K562 (cell line): ENCODE data around the gene PLSCR3. TPM values are rescaled to one million over a fixed set of nuclear protein-coding genes. Genes with fewer than 3 reads are reported as not detected.

Experiments used
- ARHGAP35 ChIP-seq: fragments of 450-650 bp; IDR thresholded peaks from 2 replicates; pipeline ENCODE4 v1.6.1; 2018; ENCODE audit not compliant: partially characterized antibody
- CTCFL ChIP-seq: IDR thresholded peaks from 2 replicates; pipeline ENCODE4 v1.6.1; 2011; ENCODE audit warnings: borderline replicate concordance, low read depth, mild to moderate bottlenecking, moderate library complexity, low read length; ENCODE audit not compliant: insufficient read depth, poor library complexity, severe bottlenecking
- CUX1 ChIP-seq: fragments of 200-800 bp; sonication (Bioruptor generic); IDR thresholded peaks from 2 replicates; pipeline ENCODE4 v1.6.1; 2016; ENCODE audit warnings: missing genetic modification characterization, missing compliant biosample characterization
- ETS1 ChIP-seq: conservative IDR thresholded peaks from 2 replicates; pipeline ENCODE4 v1.6.1; 2011; ENCODE audit warnings: low read depth, mild to moderate bottlenecking, low read length; ENCODE audit not compliant: control insufficient read depth
- FOS ChIP-seq: IDR thresholded peaks from 3 replicates; pipeline ENCODE4 v1.6.1; 2011; ENCODE audit not compliant: insufficient read length; ENCODE audit errors: extremely low read depth
- GABPB1 ChIP-seq: sonication (generic); formaldehyde crosslinking; IDR thresholded peaks from 2 replicates; pipeline ENCODE4 v1.8.0; 2022; ENCODE audit warnings: mild to moderate bottlenecking, missing genetic modification reagents
- HNRNPH1 ChIP-seq: fragments of 200-400 bp; formaldehyde crosslinking; optimal IDR thresholded peaks from 2 replicates; pipeline ENCODE3; 2017; ENCODE audit warnings: low read depth, mild to moderate bottlenecking, low read length, moderate library complexity
- MIER1 ChIP-seq: fragments of 450-650 bp; IDR thresholded peaks from 2 replicates; pipeline ENCODE4 v1.6.1; 2016; ENCODE audit warnings: antibody characterized with exemption, mild to moderate bottlenecking, low read depth
- MYNN ChIP-seq, 2 experiments: sonication (generic); formaldehyde crosslinking in 1 of 2; IDR thresholded peaks; 2 replicates each; pipeline versions ENCODE4 v1.5.0 to v1.6.1; 2016 to 2020; ENCODE audit warnings: antibody characterized with exemption in 1 of 2, missing genetic modification reagents in 1 of 2
- NCOA2 ChIP-seq, 2 experiments: fragments of 450-650 bp; IDR thresholded peaks; 2 replicates each; pipeline ENCODE4 v1.6.1; 2018; ENCODE audit warnings: mild to moderate bottlenecking in 2 of 2, moderate library complexity in 1 of 2; ENCODE audit not compliant: partially characterized antibody in 2 of 2
- NFE2L1 ChIP-seq: fragments of 450-650 bp; IDR thresholded peaks from 2 replicates; pipeline ENCODE4 v1.6.1; 2016; ENCODE audit warnings: missing genetic modification characterization, low read depth, mild to moderate bottlenecking, missing compliant biosample characterization, moderate library complexity, borderline replicate concordance
- NRF1 ChIP-seq, 2 experiments: fragments of 450-650 bp; IDR thresholded peaks in 1 of 2; conservative IDR thresholded peaks in 1 of 2; 2 replicates each; pipeline ENCODE4 v1.6.1; 2014; ENCODE audit warnings: mild to moderate bottlenecking in 2 of 2
- SMARCA4 ChIP-seq: fragments of 450-650 bp; IDR thresholded peaks from 2 replicates; pipeline ENCODE4 v1.6.1; 2016
- SRF ChIP-seq, 2 experiments: fragments of 250-450, 450-650 bp in 1 of 2; sonication (Bioruptor Pico) in 1 of 2; sonication (generic) in 1 of 2; formaldehyde crosslinking; IDR thresholded peaks; 2 replicates each; pipeline versions ENCODE4 v1.5.0 to v1.5.1; 2020 to 2022; ENCODE audit warnings: mild to moderate bottlenecking in 1 of 2, missing genetic modification reagents in 1 of 2
- SRSF7 ChIP-seq: fragments of 200-400 bp; formaldehyde crosslinking; optimal IDR thresholded peaks from 2 replicates; pipeline ENCODE3; 2017; ENCODE audit warnings: mild to moderate bottlenecking, low read depth, low read length
- TBP ChIP-seq: optimal IDR thresholded peaks from 2 replicates; pipeline ENCODE3; 2011; ENCODE audit warnings: low read depth, low read length, improper control_type of control experiment
- TFAM ChIP-seq: fragments of 250-450 bp; sonication (Bioruptor Pico); conservative IDR thresholded peaks from 2 replicates; pipeline ENCODE4 v1.5.0; 2021; ENCODE audit warnings: mild to moderate bottlenecking, moderate library complexity
- ZNF830 ChIP-seq: fragments of 250-450 bp; sonication (Bioruptor Pico); IDR thresholded peaks from 2 replicates; pipeline ENCODE4 v1.5.0; 2021; ENCODE audit warnings: mild to moderate bottlenecking
- polyA plus RNA-seq, 8 experiments: library from polyadenylated mRNA; depleted of rRNA in 4 of 8; stranded (reverse) in 5 of 8; unstranded in 3 of 8; fragments of >200 nt; fragmentation: Nextera tagmentation in 2 of 8; fragmentation: Illumina TruSeq in 1 of 8; extraction: Ambion mirVana in 2 of 8; extraction: Trizol in 1 of 8; gene quantifications; 2 replicates each; pipeline versions ENCODE4 v1.2.1 to v1.2.3, GENCODE V29; 2011 to 2014; ENCODE audit warnings: inconsistent platforms in 1 of 8, missing spikeins in 1 of 8
- total RNA-seq, 7 experiments: library from RNA; depleted of rRNA in 6 of 7; stranded (reverse); fragments of >200 nt in 6 of 7; fragmentation: Illumina TruSeq in 2 of 7; extraction: Trizol in 2 of 7; gene quantifications; 2 replicates each; pipeline versions ENCODE4 v1.2.1 to v1.2.3, GENCODE V29; 2011 to 2021; ENCODE audit warnings: low replicate concordance in 1 of 7

PLSCR3 gene
- total and polyA plus RNA-seq, 9 of the 15 experiments (the other 6 are each of a cell fraction or from before 2014, with no cell fraction given), result 3.2 to 16.8 (median 4.5) TPM

GRCh38 chr17:7351665-7352502, 42.4 kb downstream of the PLSCR3 start, which contains the start of gene KCTD11 (continued):
- TF ChIP-seq CTCFL (no peak), MYNN (IDR thresholded peaks at IDR 0.05) (peak; percentile 47; the same call in 1 of the 2 replicates), MYNN (CRISPR knock-in tag; IDR thresholded peaks at IDR 0.05) (no peak), SRF (CRISPR knock-in tag; IDR thresholded peaks at IDR 0.05) (no peak), NCOA2 (IDR thresholded peaks at IDR 0.05; ENCODE audit: partially characterized antibody in 2 of 2) (no peak), NFE2L1 (tag) (no peak), ETS1 (peak; percentile 71), SRSF7 (no peak), ARHGAP35 (no peak), TBP (peak; percentile 14), TFAM (CRISPR knock-in tag) (no peak), SMARCA4 (no peak), NRF1 (conservative IDR thresholded peaks at IDR 0.05 in 1 of 2, IDR thresholded peaks at IDR 0.05 in 1 of 2) (peak; percentile 65 to 69), FOS (no peak), HNRNPH1 (no peak), GABPB1 (peak; percentile 14; the same call in 1 of the 2 replicates), ZNF830 (CRISPR knock-in tag) (no peak), CUX1 (no peak), MIER1 (no peak)
